RWPE1 (cell line): ENCODE results near the gene MACROH2A2.

Source experiments
- CTCF ChIA-PET: fragments of 350-600 bp; sonication (Branson Sonifier 250); formaldehyde crosslinking; extraction: SDS; loops from one replicate; lab custom pipeline; 2021; lab: Yijun Ruan, JAX
- POLR2A ChIA-PET: fragments of 400-600 bp; formaldehyde crosslinking; extraction: SDS; loops from one replicate; lab custom pipeline; 2020; ENCODE audit warnings: antibody characterized with exemption; ENCODE audit not compliant: low non-redundant PET; lab: Yijun Ruan, JAX
- DNase-seq: peaks from one replicate; pipeline ENCODE4 v3.0.0; 2012; ENCODE audit warnings: low spot score
- H3K27ac ChIP-seq: fragments of 450-650 bp; 2 replicates; pipeline ENCODE4 v1.5.1; 2017
- CTCF ChIP-seq: fragments of 450-650 bp; conservative IDR thresholded peaks from 2 replicates; pipeline ENCODE4 v1.5.1; 2017; ENCODE audit warnings: low read depth, mild to moderate bottlenecking

MACROH2A2 gene

GRCh38 chr10:70064486-70064885 is 11.8 kb downstream of the MACROH2A2 start:
- no peak overlapping the region for H3K27ac ChIP-seq
- ChIA-PET CTCF (no interaction called here), POLR2A (interaction anchor here (0.6 kb wide), 1 partner anchor 96 kb away, joined by 3 read pairs; no protein-coding TSS in a partner anchor)
- no peak for DNase-seq
- TF ChIP-seq CTCF, result no peak

GRCh38 chr10:70066190-70066589 is 13.5 kb downstream of the MACROH2A2 start:
- no peak for DNase-seq
- ChIA-PET POLR2A (no interaction called here), CTCF (no interaction called here)

GRCh38 chr10:70067586-70067985 is 14.9 kb downstream of the MACROH2A2 start:
- ChIA-PET POLR2A (no interaction called here), CTCF (interaction anchor here (0.5 kb wide), 1 partner anchor 15 kb away, joined by 4 read pairs; no protein-coding TSS in a partner anchor)
- no peak overlapping the region for H3K27ac ChIP-seq
- no peak for TF ChIP-seq CTCF
- no peak for DNase-seq

More at GRCh38 chr10:70066190-70066589, 13.5 kb downstream of the MACROH2A2 start:
- TF ChIP-seq CTCF, result no peak
- no peak overlapping the region for H3K27ac ChIP-seq

- no peak overlapping the region for H3K27ac ChIP-seq
- no peak for DNase-seq
- CTCF ChIA-PET, result no interaction called here
- no peak for TF ChIP-seq CTCF
- POLR2A ChIA-PET, result no interaction called here
Measured at GRCh38 chr10:70068925-70069324, 16.3 kb downstream of the MACROH2A2 start.

GRCh38 chr10:70069346-70069745 is 16.7 kb downstream of the MACROH2A2 start:
- POLR2A ChIA-PET, result no interaction called here
- no peak for DNase-seq
- CTCF ChIA-PET, result no interaction called here
- H3K27ac ChIP-seq, result no peak overlapping the region
- TF ChIP-seq CTCF, result no peak

GRCh38 chr10:70070834-70071233 is 18.2 kb downstream of the MACROH2A2 start:
- POLR2A ChIA-PET, result no interaction called here
- CTCF ChIA-PET, result no interaction called here
- DNase-seq, result no peak
- TF ChIP-seq CTCF, result no peak
- no peak overlapping the region for H3K27ac ChIP-seq

GRCh38 chr10:70074165-70074564 is 21.5 kb downstream of the MACROH2A2 start:
- CTCF ChIA-PET, result no interaction called here
- POLR2A ChIA-PET, result no interaction called here
- no peak overlapping the region for H3K27ac ChIP-seq
- no peak for TF ChIP-seq CTCF
- DNase-seq, result no peak
